ENCODE results near the gene ENOX1.

ENOX1 gene

DNA sequence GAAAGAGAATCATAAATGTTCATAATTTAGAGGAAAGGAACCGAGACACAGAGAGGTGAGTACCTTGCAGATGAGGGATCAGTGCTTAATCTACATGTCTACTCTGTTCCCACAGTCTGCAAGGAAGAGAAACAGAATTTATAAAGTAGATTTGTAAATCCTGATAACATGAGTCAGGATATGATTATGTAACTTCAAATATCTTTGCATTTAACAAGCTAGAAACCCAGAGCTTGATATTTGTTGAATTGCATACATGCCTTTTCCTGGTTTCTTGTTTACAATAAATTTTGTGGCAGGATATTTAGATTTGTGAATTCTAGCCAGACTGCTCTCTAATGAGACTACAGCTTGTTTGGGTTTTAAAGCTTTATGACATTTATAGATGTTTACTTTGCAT is 219.2 kb downstream of the ENOX1 start:
- no peak for TF ChIP-seq ZNF274 (IDR thresholded peaks at IDR 0.05; ENCODE audit: low read depth, low read length)
- H3K4me3 ChIP-seq (ENCODE audit: low read length): no peak overlapping the region

DNA sequence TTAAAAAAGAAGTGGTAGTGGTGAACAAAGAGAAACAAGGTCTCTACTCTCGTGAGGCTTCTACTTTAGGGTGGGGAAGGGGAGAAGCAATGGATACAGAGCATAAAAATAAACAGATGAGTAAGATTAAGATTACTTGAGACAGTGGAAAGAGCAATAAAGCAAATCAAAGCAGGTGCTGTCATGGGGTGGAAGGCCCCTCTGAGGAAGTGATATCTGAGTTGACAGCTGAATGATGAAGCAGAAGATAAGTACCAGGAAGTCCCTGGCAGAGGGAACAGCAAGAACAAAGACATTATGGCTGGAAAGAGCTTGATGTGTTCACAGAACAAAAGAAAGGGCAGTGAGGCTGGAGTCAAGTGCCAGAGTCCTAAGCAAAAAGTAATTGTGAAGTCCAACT is 221.8 kb downstream of the ENOX1 start:
- no peak for TF ChIP-seq ZNF274 (IDR thresholded peaks at IDR 0.05; ENCODE audit: low read depth, low read length)
- no peak overlapping the region for H3K4me3 ChIP-seq (ENCODE audit: low read length)

DNA sequence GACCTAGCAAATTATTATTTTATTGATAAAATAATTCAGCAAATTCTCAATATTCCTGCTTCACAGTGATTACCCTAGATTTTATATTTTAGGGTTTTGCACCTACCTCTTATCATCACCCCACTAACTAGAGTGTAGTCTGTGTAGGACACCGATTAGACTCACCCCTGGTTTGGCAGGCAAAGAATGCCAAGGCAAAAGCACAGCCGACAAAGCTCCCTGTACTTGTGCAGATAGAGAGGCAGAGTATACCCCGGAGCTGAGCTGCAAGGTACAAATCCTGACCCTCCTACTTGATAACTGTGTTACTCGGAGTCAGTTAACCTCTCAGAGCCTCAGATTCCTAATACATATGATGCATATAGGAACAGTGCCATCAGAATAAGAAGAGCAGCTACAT is 225.7 kb downstream of the ENOX1 start:
- no peak overlapping the region for H3K4me3 ChIP-seq (ENCODE audit: low read length)
- TF ChIP-seq ZNF274 (IDR thresholded peaks at IDR 0.05; ENCODE audit: low read depth, low read length): no peak

DNA sequence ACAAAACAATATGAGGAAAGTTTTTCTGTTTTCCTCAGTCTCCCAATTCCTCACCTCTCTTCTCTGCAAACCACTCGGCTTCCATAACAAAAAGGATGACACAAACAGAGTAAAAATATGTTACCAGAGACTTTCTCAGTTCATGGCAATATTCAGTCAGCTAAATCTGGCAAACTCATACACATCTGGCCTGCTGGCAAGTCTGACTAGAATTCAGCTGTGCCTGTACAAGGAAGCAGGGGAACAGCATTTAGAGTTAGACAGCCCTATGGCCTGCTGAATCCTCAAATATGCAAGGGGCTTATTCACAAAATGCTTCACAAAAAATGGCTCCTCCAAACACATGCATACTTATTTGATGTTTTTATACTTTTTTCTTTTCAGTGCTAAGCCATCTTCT is 227.8 kb downstream of the ENOX1 start:
- TF ChIP-seq ZNF274 (IDR thresholded peaks at IDR 0.05; ENCODE audit: low read depth, low read length): no peak
- H3K4me3 ChIP-seq (ENCODE audit: low read length): no peak overlapping the region

DNA sequence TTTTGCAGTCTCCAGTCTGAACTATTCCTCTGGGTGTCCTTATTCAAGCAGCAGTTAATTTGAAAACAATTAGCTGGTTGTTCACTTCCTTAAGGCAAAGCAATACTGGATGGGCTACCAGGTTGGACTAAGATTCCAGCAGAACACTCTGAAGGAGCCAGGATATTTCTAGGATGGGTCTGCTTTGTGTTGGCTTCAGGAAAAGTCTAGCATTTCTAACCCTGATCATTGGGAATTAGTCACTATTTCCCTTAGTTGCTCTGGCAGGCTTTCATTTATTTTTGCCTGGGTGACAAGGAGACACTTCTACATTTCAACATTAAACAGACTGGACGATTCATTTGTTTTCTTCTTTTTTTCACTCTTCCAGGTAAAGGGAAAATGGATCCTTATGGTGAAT is 228.4 kb downstream of the ENOX1 start:
- TF ChIP-seq ZNF274 (IDR thresholded peaks at IDR 0.05; ENCODE audit: low read depth, low read length): no peak
- H3K4me3 ChIP-seq (ENCODE audit: low read length): no peak overlapping the region

DNA sequence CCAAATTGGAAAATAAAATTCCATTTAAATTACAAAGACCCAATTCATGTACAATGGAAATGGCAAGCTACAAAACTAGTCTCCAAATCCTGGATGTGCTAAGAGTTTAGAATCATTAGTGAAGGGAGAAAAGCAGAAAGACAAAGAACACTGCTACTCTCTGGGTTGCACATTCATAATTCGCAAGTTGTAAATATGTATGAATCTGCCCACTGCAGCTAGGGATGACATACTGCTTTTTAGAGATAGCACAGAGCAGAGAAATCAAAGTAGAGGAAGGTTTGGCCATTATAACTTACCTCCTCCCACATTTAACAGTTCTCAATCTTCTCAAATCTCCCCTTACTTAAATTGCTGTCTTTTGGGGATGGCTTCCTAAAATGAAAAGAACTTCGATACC is 231.1 kb downstream of the ENOX1 start:
- no peak overlapping the region for H3K4me3 ChIP-seq (ENCODE audit: low read length)
- no peak for TF ChIP-seq ZNF274 (IDR thresholded peaks at IDR 0.05; ENCODE audit: low read depth, low read length)

DNA sequence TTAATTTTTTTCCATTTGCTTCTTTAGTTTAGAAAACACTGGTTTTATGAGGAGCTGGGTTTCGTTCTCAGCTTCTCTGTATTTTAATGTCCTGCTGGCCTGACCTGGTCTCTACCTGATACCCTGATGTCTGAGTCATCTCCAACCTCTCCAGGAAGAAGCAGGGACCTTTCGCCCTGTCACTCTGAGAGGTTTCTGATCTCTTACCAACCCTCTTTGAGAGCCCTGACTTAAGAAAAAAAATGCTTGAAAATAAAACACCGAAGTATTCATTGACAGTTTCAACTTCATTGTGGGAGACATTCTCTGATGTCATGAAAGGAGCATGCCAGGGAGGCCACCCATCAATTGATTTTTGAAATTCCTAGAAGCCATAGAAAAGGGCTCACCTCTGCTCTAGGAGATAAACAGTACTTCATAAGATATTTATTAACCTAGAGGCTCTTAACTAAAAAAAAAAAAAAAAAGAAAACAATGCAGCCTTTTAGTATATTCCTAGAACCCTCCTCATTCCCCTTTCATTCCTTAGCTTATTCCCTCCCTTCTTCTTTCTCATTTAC is 234.8 kb downstream of the ENOX1 start:
- TF ChIP-seq ZNF274 (IDR thresholded peaks at IDR 0.05; ENCODE audit: low read depth, low read length): no peak
- H3K4me3 ChIP-seq (ENCODE audit: low read length): no peak overlapping the region

DNA sequence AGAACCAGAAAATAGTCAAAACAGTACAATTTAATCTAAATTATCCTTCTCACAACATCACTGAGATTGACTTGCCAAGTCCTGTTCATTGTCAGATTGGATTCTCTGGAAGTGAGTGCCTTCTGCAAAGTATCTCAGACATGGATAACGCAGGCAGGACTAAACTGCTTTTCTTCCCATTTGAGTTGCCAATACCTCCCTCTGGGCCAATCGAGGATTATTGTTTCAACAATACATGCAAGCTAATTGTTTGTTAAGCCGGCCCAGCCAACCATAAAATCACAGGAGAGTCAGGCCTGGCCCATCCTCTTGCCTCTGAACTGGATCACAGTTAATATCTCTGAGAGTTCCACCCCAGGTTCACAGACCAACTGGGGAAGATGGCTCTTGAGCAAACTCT is 240.0 kb downstream of the ENOX1 start:
- no peak for TF ChIP-seq ZNF274 (IDR thresholded peaks at IDR 0.05; ENCODE audit: low read depth, low read length)
- no peak overlapping the region for H3K4me3 ChIP-seq (ENCODE audit: low read length)

DNA sequence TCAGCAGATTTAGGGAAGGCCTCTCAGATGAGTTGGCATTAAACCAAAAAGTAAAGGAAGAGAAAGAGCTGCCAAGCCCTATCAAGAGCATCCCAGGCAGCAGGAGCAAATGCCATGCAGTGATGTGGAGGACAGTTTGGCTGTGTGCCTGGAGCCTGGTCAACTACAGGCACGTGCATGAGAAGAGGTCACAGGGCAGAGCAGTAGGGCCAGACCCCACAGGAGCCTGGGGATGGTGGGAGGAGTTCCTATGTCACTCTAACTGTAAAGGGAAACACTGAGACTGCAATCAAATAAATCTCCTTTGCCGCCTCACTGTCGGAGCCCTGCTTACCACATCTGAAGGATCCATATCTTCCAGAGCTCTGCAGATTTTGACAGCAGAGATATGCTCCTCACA is 240.5 kb downstream of the ENOX1 start:
- H3K4me3 ChIP-seq (ENCODE audit: low read length): no peak overlapping the region
- no peak for TF ChIP-seq ZNF274 (IDR thresholded peaks at IDR 0.05; ENCODE audit: low read depth, low read length)

DNA sequence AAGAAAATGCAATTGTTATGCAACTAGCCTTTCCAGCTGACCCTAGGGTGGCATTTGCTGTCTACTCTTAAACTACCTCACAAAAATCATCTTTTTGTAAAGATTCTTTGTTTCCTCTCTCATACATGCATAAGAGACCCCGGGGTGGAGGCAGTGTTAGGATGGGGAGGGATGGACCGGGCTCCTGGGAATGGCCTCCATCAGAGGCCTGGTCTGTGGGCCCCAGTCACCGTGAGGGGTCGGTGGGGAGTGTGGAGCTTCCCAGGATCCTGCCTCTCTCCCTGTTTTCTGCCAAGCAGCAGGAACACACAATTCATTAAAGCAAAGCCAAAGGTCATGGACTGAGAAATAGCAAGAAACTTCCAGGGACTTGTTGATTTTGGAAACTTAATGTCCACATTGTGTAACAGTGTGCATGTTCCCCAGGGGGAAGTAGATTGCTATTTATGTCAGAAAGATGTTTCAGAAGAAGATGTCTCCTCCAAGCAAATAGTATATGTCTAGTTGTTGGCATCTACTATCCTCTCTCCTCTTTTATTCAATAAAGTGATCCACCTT is 241.4 kb downstream of the ENOX1 start:
- TF ChIP-seq ZNF274 (IDR thresholded peaks at IDR 0.05; ENCODE audit: low read depth, low read length): no peak
- H3K4me3 ChIP-seq (ENCODE audit: low read length): no peak overlapping the region

DNA sequence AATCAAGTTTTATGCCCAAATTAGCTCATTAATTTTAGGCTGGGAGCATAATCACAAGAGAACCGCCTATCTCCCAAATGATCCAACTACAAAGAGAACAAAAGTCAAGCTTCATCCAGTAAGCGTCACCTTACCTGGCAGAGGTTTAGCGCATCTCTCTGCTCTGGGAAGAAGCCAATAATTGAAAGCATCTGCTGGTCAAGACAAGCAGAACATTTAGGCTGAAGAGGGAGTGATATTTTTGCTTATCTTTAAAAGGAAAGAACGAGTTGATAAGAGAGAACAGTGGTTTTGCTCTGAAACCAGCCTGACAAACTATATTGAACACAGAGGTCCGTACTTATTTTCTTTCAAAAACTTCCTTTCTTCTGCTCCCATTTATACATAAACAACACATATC is 242.1 kb downstream of the ENOX1 start:
- H3K4me3 ChIP-seq (ENCODE audit: low read length): no peak overlapping the region
- no peak for TF ChIP-seq ZNF274 (IDR thresholded peaks at IDR 0.05; ENCODE audit: low read depth, low read length)

DNA sequence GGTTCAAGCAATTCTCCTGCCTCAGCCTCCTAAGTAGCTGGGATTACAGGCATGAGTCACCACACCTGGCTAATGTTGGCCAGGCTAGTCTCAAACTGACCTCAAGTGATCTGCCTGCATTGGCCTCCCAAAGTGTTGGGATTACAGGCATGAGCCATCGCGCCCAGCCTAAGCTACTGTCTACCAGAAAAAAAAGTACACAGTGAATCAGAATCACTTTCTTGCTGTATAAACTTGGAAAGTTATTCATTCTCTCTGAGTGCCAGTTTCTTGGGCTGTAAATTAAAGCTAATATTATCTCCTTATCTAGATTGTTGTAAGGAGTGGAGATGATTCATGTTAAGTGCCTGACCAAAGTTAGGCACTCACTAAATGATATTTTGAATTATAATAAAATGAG is 242.8 kb downstream of the ENOX1 start:
- TF ChIP-seq ZNF274 (IDR thresholded peaks at IDR 0.05; ENCODE audit: low read depth, low read length): no peak
- H3K4me3 ChIP-seq (ENCODE audit: low read length): no peak overlapping the region

DNA sequence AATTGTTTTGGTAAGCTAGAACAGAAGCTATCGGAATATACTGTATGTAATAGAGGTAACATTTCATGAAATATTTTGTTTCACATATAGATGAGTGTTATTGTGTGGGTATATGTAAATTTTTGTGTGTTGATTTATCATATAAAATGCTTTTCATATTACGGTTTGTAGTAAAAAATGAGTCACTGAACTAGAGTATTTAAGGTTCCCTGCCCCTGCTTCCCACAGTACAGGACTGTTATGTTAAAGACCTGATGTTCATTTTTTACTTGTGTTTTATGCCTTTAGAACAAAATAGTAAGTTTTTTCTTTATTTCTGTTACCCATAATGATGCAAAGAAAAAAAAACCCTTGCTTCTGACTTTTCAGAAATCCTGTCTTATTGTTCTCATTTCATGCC is 243.4 kb downstream of the ENOX1 start:
- no peak for TF ChIP-seq ZNF274 (IDR thresholded peaks at IDR 0.05; ENCODE audit: low read depth, low read length)
- H3K4me3 ChIP-seq (ENCODE audit: low read length): no peak overlapping the region

DNA sequence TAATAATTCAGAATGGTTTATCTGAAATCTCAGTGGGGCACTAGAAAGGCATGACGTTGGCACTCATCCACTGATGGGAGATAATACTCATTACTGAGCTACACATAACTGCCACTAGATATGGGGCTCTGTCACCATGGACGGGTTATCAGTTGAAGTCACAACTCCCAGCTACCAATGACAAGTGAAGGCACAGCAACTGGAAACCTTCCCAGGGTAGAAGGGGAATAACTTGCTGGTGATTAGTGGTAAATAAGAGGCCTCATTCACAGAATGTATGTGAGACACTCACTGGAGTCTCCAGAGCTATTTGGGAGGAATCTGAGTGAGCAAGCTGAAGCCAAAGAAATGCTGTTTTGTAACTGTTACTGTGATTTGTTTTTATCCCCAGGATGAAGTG is 249.6 kb downstream of the ENOX1 start:
- no peak for TF ChIP-seq ZNF274 (IDR thresholded peaks at IDR 0.05; ENCODE audit: low read depth, low read length)

DNA sequence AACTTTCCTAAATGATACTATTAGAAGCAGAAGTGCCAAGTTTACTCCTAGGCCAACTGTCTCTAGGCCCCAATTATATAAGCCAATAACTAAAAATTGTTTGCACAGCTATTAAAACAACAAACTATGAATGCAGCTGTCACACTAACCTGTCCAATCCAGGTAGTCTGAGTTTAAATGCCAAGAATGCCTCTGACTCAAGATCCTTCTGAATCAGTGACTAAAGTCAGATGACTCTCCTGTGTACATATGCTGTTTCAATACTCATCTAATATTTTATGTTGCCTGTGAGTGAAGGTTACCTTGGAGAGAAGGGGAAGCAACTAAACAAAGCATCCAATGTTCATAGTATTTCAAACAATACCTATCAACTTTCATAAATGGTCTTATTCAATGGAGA is 257.0 kb downstream of the ENOX1 start:
- TF ChIP-seq ZNF274 (IDR thresholded peaks at IDR 0.05; ENCODE audit: low read depth, low read length): no peak

More for the DNA sequence above, 249.6 kb downstream of the ENOX1 start:
- no peak overlapping the region for H3K4me3 ChIP-seq (ENCODE audit: low read length)

DNA sequence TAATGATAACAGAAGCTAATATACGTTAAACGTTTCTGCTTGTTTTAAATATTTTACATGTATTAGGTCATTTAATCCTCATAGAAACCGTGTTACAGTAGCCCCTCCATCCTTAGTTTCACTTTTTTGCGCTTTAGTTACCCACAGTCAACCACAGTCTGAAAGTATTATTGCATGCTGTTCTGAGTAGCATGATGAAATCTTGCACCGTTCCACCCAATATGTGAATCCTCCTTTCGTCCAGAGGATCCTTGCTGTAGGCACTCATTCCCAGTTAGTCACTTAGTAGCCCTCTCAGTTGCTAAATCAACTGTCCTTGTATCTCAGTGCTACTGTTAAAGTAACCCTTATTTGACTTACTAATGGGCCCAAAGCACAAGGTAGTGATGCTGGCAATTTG is 257.8 kb downstream of the ENOX1 start:
- no peak overlapping the region for H3K4me3 ChIP-seq (ENCODE audit: low read length)
- TF ChIP-seq ZNF274 (IDR thresholded peaks at IDR 0.05; ENCODE audit: low read depth, low read length): no peak

More for the DNA sequence above, 257.0 kb downstream of the ENOX1 start:
- H3K4me3 ChIP-seq (ENCODE audit: low read length): no peak overlapping the region
